Left ventricle myocardium inferior (tissue), 1 donor: Measurements from ENCODE around the gene HAUS8. TPM values are rescaled to one million over a fixed set of nuclear protein-coding genes. Genes with fewer than 3 reads are reported as not detected.
A peak's percentile ranks its signal among the peaks of the same experiment; 100 is the strongest.
"Not testable (repeated sequence)": the region's sequence is repeated elsewhere in the genome, so short reads cannot be mapped to it uniquely, and the experiment has no call there.

ENCODE experiments used
- DNase-seq: peaks from one replicate; pipeline ENCODE4 v3.0.0-alpha.2; 2020
- H3K27ac ChIP-seq: fragments of 200-600 bp; replicated peaks from 2 replicates; pipeline ENCODE4 v1.8.0; 2021
- H3K27me3 ChIP-seq: fragments of 200-600 bp; 2 replicates; pipeline ENCODE4 v1.8.0; 2021; ENCODE audit warnings: low read depth
- H3K36me3 ChIP-seq: fragments of 200-600 bp; 2 replicates; pipeline ENCODE4 v1.8.0; 2021
- H3K4me1 ChIP-seq: fragments of 200-600 bp; 2 replicates; pipeline ENCODE4 v1.8.0; 2021
- H3K4me3 ChIP-seq: fragments of 200-600 bp; 2 replicates; pipeline ENCODE4 v1.8.0; 2021; ENCODE audit warnings: mild to moderate bottlenecking, moderate library complexity
- H3K9me3 ChIP-seq: fragments of 200-600 bp; replicated peaks from 2 replicates; pipeline ENCODE4 v1.8.0; 2021
- intact Hi-C: fragments of 100-400 bp; cut with micrococcal nuclease; formaldehyde crosslinking; loops from one replicate; pipeline ENCODE4 v1.11.0; 2022
- total RNA-seq: library from RNA; stranded (reverse); fragmentation: NEBNext Ultra II Directional; extraction: Animal tissue kit (Norgen Biotek cat#: 25700); gene quantifications from one replicate; pipeline ENCODE4 v1.2.1, GENCODE V29; 2021
- TF ChIP-seq, protein P1 (sequence below): fragments of 200-600 bp; IDR thresholded peaks from 2 replicates; pipeline ENCODE4 v1.8.0; 2021; ENCODE audit warnings: antibody characterized with exemption, mild to moderate bottlenecking, borderline replicate concordance
- donor health status: DM: no; HTN: yes; CAD: no; lungs with severe emphysema.

The HAUS8 gene
- total RNA-seq, 1 donor from 2014 or later, result 3.5 TPM

DNA sequence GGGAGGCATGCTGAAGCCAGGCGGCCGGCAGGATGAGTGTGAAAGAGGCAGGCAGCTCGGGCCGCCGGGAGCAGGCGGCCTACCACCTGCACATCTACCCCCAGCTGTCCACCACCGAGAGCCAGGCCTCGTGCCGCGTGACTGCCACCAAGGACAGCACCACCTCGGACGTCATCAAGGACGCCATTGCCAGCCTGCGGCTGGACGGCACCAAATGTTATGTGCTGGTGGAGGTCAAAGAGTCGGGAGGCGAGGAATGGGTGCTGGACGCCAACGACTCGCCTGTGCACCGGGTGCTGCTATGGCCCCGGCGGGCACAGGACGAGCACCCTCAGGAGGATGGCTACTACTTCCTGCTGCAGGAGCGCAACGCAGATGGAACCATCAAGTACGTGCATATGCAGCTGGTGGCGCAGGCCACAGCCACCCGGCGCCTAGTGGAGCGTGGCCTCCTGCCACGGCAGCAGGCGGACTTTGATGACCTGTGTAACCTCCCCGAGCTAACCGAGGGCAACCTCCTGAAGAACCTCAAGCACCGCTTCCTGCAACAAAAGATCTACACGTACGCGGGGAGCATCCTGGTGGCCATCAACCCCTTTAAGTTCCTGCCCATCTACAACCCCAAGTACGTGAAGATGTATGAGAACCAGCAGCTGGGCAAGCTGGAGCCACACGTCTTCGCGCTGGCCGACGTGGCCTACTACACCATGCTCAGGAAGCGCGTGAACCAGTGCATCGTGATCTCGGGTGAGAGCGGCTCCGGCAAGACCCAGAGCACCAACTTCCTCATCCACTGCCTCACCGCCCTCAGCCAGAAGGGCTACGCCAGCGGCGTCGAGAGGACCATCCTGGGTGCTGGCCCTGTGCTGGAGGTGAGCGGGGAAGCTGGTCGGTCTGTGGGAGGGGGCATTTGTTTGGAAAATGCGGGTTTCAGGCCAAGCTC is 26.7 kb upstream of the HAUS8 start:
- no peaks in the 10 kb centered on the region for H3K27me3 ChIP-seq
- no peaks in the 10 kb centered on the region for H3K9me3 ChIP-seq
- no peak overlapping the region for H3K27ac ChIP-seq
- no peak overlapping the region for H3K4me3 ChIP-seq
- TF ChIP-seq, protein P1, sequence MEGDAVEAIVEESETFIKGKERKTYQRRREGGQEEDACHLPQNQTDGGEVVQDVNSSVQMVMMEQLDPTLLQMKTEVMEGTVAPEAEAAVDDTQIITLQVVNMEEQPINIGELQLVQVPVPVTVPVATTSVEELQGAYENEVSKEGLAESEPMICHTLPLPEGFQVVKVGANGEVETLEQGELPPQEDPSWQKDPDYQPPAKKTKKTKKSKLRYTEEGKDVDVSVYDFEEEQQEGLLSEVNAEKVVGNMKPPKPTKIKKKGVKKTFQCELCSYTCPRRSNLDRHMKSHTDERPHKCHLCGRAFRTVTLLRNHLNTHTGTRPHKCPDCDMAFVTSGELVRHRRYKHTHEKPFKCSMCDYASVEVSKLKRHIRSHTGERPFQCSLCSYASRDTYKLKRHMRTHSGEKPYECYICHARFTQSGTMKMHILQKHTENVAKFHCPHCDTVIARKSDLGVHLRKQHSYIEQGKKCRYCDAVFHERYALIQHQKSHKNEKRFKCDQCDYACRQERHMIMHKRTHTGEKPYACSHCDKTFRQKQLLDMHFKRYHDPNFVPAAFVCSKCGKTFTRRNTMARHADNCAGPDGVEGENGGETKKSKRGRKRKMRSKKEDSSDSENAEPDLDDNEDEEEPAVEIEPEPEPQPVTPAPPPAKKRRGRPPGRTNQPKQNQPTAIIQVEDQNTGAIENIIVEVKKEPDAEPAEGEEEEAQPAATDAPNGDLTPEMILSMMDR, result no peak
- H3K36me3 ChIP-seq, result peaks cover 31% of the 10 kb centered on the region
- intact Hi-C loops, result no loop called here
- H3K4me1 ChIP-seq, result peaks cover 17% of the 10 kb centered on the region
- DNase-seq, result no peak

DNA sequence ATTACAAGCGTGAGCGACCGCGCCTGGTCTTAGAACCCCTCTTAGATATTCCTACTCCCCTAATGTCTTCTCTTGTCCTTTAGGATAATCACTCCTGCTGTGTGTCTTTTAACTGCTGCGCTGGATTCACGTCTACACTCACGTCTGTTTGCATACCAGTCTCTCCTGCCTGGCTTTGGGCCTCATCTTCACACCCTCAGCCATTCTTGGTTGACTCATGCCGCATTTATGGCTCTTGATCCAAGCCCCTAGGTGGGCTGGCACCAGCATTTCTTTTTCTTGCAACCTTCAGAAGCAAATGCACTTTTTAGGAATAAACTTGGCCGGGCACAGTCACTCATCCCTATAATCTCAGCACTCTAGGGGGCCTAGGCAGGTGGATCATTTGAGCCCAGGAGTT is 23.1 kb upstream of the HAUS8 start:
- Histone ChIP-seq H3K27ac (peak overlapping the region; percentile 58), H3K4me3 (no peak overlapping the region), H3K36me3 (peaks cover 21% of the 10 kb centered on the region), H3K4me1 (peaks cover 42% of the 10 kb centered on the region), H3K27me3 (no peaks in the 10 kb centered on the region), H3K9me3 (no peaks in the 10 kb centered on the region)
- TF ChIP-seq, protein P1, result no peak
- intact Hi-C loops, result no loop called here
- no peak for DNase-seq

DNA sequence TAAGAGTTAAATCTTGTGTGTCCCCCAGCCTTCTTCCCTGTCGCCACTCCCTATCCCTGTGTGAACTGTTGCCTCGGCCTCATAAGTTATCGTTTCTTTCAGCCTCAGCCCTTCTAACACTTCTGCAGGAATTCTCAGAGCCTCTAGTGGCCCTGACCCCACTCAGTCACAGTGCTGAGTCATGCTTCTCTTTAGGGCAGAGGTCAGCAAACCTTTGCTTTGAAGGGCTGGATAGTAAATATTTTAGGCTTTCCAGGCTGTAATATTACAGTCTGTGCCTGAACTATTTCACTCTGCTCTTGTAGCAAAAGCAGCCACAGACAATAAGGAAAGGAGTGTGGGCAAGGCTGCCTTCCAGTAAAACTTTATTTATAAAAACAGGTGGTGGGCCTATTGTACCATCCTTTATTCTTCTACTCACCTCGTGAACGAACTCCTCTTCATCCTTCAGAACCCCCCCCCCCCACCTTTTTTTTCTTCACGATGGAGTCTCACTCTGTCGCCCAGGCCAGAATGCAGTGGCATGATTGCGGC is 22.4 kb upstream of the HAUS8 start:
- Histone ChIP-seq H3K9me3 (no peaks in the 10 kb centered on the region), H3K27ac (peak overlapping the region; percentile 58), H3K27me3 (no peaks in the 10 kb centered on the region), H3K4me1 (peaks cover 42% of the 10 kb centered on the region), H3K4me3 (no peak overlapping the region), H3K36me3 (peaks cover 14% of the 10 kb centered on the region)
- TF ChIP-seq, protein P1, result no peak
- DNase-seq, result no peak
- intact Hi-C loops, result no loop called here

DNA sequence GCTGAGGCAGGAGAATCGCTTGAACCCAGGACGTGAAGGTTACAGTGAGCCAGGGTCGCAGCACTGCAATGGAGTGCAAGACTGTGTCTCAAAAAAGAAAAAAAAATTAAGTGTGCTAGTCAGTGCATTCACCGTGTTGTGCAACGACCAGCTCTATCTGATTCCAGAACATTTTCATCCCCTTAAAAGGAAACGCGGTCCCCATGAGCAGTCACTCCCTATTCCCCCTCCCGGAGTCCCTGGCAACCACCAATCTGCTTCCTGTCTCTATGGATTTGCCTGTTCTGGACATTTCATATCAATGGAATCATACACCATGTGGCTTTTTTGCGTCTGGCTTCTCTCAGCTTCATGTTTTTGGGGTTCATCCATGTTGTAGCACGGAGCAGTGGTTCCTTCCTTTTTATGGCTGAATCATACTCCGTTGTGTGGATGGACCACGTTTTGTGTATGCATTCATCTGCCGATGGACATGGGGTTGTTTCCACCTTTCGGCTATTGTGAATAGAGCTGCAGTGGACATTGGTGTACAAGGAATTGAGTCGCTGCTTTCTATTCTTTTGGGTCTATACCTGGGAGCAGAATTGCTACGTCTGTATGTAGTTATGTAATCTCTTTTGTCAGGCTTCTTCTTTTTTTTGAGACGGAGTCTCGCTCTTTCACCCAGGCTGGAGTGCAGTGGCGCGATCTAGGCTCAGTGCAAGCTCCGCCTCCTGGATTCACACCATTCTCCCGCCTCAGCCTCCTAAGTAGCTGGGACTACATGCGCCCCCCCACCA is 20.1 kb upstream of the HAUS8 start:
- Histone ChIP-seq H3K9me3 (no peaks in the 10 kb centered on the region), H3K36me3 (no peaks in the 10 kb centered on the region), H3K4me1 (peaks cover 55% of the 10 kb centered on the region), H3K4me3 (no peak overlapping the region), H3K27me3 (no peaks in the 10 kb centered on the region), H3K27ac (peak overlapping the region; percentile 77)
- peak; percentile 69 for DNase-seq
- intact Hi-C loops, result no loop called here
- TF ChIP-seq, protein P1, result no peak

DNA sequence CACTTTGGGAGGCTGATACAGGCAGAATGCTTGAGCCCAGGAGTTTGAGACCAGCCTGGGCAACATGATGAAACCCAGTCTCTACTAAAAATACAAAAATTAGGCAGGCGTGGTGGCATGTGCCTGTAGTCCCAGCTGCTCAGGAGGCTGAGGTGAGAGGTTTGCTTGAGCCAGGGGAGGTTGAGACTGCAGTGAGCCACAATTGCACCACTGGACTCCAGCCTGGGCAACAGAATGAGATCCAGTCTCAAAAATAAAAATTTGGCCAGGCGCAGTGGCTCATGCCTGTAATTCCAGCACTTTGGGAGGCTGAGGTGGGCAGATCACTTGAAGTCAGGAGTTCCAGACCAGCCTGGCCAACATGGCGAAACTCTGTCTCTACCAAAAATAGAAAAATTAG is 19.4 kb upstream of the HAUS8 start:
- not testable (repeated sequence) for H3K4me3 ChIP-seq
- H3K4me1 ChIP-seq, result peaks cover 62% of the 10 kb centered on the region

More for the DNA sequence above, 19.4 kb upstream of the HAUS8 start:
- H3K36me3 ChIP-seq, H3K9me3 ChIP-seq, H3K27me3 ChIP-seq, intact Hi-C loops, DNase-seq: not testable (repeated sequence)
- peak overlapping the region; percentile 77 for H3K27ac ChIP-seq
